ENCODE data around the gene BMPR1A.

The BMPR1A gene

DNA sequence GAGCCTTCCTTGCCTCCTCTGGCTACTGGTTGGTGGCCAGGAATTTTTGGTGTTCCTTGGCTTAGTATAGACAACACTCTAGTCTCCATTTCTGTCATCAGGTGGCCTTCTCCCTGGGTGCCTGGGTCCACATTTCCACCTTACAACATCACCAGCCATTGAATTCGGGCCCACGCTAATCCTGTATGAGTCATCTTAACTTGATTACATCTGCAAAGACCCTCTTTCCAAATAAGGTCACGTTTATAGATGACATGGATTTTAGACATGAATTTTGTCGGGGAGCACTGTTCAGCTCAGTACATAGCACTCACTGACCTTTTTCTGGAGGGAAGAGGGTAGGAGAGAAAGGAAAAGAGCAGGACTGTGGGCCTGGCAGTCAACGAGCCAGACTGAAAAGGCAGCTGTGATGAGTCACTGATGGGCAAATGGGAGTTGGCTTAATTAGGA, 161.6 kb downstream of the BMPR1A start (continued):
- TF ChIP-seq, protein P1, sequence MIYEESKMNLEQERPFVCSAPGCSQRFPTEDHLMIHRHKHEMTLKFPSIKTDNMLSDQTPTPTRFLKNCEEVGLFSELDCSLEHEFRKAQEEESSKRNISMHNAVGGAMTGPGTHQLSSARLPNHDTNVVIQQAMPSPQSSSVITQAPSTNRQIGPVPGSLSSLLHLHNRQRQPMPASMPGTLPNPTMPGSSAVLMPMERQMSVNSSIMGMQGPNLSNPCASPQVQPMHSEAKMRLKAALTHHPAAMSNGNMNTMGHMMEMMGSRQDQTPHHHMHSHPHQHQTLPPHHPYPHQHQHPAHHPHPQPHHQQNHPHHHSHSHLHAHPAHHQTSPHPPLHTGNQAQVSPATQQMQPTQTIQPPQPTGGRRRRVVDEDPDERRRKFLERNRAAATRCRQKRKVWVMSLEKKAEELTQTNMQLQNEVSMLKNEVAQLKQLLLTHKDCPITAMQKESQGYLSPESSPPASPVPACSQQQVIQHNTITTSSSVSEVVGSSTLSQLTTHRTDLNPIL (CRISPR knock-in tag; IDR thresholded peaks at IDR 0.05; ENCODE audit: low read depth) = no peak

DNA sequence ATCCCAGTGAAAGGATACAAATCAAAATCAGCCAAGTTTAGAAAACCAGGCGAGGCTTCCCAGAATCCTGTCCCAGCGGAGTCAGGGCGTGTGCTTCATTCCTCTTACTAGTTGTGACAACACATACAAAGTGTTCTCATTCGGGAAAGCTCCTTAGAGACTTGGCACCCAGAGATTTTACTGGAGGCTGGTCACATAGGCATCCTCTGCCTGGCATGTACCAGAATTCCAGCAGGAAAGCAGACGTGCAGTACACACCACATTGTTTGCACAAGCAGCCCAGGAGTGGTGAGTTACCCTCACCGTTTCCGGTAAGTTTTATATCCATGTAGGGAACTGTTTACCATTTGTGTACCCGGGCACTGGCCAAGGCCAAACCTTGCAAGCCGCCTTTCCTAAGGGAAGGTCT, 166.1 kb downstream of the BMPR1A start:
- TF ChIP-seq ZFP30 (CRISPR knock-in tag; IDR thresholded peaks at IDR 0.05) (no peak), ZNF565 (CRISPR knock-in tag; conservative IDR thresholded peaks at IDR 0.05; ENCODE audit: low read depth) (no peak), ZFP3 (CRISPR knock-in tag; IDR thresholded peaks at IDR 0.05) (no peak), BACH2 (CRISPR knock-in tag; IDR thresholded peaks at IDR 0.05; ENCODE audit: borderline replicate concordance) (no peak)
- no peak for ATAC-seq

DNA sequence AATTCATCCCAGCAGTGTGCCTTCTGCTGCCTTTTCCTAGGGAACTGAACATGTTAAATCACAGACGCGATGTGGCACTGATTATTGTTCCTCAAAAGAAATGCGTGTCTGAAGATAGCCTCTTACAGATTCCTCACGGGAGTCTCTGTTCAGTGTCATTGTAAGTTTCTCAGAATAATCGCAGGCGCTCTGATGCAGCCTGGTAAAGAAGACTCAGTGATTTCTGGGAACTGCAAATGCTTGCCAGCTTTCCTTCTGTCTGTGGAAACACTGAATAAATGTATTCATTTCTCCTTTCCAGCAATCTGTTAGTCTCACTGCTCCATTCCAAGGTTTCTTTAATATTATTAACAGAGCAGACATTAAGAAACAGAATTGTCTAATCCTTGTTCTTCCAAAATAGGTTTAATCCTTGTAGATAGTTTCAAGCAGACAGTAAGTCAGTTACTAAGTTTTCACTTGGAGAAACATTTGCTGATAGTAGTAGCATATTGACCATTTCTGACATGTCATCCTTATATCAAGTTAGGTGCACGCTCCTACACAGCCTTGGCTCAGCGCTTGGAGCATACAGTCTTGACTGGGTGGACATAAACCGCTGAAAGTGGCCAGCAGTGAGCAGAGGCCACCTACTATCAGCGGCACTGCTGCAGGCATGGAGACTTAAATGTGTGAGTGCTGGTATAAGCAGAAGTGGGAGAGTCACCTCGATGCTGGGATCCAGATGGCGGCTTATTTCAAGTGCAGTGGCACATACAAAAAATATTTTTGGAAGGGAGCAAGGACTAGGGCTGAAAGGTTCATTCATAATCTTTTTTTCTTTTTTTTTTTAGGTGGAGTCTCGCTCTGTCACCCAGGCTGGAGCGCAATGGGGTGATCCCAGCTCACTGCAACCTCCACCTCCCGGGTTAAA, 173.3 kb downstream of the BMPR1A start:
- TF ChIP-seq ZFP3 (CRISPR knock-in tag; IDR thresholded peaks at IDR 0.05) (no peak), ISL1 (CRISPR knock-in tag; IDR thresholded peaks at IDR 0.05) (no peak), SNAI2 (CRISPR knock-in tag; IDR thresholded peaks at IDR 0.05) (no peak), ZNF8 (CRISPR knock-in tag; IDR thresholded peaks at IDR 0.05) (no peak), GLIS3 (CRISPR knock-in tag; IDR thresholded peaks at IDR 0.05) (no peak), BACH2 (CRISPR knock-in tag; IDR thresholded peaks at IDR 0.05; ENCODE audit: borderline replicate concordance) (no peak), ESRRG (CRISPR knock-in tag; IDR thresholded peaks at IDR 0.05) (no peak), PPARA (CRISPR knock-in tag; IDR thresholded peaks at IDR 0.05; ENCODE audit: borderline replicate concordance) (no peak), OSR1 (CRISPR knock-in tag; IDR thresholded peaks at IDR 0.05) (no peak), RARB (CRISPR knock-in tag; IDR thresholded peaks at IDR 0.05) (no peak), ZNF565 (CRISPR knock-in tag; conservative IDR thresholded peaks at IDR 0.05; ENCODE audit: low read depth) (no peak)
- TF ChIP-seq, protein P1 (CRISPR knock-in tag; IDR thresholded peaks at IDR 0.05; ENCODE audit: low read depth) = no peak
- TF ChIP-seq, protein P2, sequence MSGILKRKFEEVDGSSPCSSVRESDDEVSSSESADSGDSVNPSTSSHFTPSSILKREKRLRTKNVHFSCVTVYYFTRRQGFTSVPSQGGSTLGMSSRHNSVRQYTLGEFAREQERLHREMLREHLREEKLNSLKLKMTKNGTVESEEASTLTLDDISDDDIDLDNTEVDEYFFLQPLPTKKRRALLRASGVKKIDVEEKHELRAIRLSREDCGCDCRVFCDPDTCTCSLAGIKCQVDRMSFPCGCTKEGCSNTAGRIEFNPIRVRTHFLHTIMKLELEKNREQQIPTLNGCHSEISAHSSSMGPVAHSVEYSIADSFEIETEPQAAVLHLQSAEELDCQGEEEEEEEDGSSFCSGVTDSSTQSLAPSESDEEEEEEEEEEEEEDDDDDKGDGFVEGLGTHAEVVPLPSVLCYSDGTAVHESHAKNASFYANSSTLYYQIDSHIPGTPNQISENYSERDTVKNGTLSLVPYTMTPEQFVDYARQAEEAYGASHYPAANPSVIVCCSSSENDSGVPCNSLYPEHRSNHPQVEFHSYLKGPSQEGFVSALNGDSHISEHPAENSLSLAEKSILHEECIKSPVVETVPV (CRISPR knock-in tag; IDR thresholded peaks at IDR 0.05) = no peak
- TF ChIP-seq, protein P3, sequence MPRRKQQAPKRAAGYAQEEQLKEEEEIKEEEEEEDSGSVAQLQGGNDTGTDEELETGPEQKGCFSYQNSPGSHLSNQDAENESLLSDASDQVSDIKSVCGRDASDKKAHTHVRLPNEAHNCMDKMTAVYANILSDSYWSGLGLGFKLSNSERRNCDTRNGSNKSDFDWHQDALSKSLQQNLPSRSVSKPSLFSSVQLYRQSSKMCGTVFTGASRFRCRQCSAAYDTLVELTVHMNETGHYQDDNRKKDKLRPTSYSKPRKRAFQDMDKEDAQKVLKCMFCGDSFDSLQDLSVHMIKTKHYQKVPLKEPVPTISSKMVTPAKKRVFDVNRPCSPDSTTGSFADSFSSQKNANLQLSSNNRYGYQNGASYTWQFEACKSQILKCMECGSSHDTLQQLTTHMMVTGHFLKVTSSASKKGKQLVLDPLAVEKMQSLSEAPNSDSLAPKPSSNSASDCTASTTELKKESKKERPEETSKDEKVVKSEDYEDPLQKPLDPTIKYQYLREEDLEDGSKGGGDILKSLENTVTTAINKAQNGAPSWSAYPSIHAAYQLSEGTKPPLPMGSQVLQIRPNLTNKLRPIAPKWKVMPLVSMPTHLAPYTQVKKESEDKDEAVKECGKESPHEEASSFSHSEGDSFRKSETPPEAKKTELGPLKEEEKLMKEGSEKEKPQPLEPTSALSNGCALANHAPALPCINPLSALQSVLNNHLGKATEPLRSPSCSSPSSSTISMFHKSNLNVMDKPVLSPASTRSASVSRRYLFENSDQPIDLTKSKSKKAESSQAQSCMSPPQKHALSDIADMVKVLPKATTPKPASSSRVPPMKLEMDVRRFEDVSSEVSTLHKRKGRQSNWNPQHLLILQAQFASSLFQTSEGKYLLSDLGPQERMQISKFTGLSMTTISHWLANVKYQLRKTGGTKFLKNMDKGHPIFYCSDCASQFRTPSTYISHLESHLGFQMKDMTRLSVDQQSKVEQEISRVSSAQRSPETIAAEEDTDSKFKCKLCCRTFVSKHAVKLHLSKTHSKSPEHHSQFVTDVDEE (CRISPR knock-in tag; IDR thresholded peaks at IDR 0.05) = no peak
- ATAC-seq = no peak

DNA sequence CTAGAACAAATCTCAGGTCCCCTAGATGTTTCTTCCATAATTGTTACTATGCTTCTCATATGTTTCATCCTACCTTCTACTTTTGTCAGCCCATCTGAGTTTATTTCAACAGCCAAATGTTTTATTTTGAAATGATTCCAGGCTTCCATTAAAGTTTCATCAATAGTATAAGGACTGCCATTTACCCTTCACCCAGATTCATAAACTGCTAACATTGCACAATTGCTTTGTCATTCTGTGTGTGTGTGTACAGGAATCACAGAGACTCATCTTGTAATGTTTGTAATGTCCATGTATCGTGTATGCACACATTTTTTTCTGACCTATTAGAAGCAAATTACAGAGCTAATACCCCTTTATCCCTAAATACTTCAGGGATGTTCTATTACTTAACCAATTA, 175.5 kb downstream of the BMPR1A start:
- TF ChIP-seq, protein P2 (CRISPR knock-in tag; IDR thresholded peaks at IDR 0.05) = no peak
- TF ChIP-seq ZFP3 (CRISPR knock-in tag; IDR thresholded peaks at IDR 0.05) (no peak), ZNF8 (CRISPR knock-in tag; IDR thresholded peaks at IDR 0.05) (no peak), RARB (CRISPR knock-in tag; IDR thresholded peaks at IDR 0.05) (no peak), PPARA (CRISPR knock-in tag; IDR thresholded peaks at IDR 0.05; ENCODE audit: borderline replicate concordance) (no peak), ESRRG (CRISPR knock-in tag; IDR thresholded peaks at IDR 0.05) (no peak), GLIS3 (CRISPR knock-in tag; IDR thresholded peaks at IDR 0.05) (no peak), SNAI2 (CRISPR knock-in tag; IDR thresholded peaks at IDR 0.05) (no peak)
- TF ChIP-seq, protein P4, sequence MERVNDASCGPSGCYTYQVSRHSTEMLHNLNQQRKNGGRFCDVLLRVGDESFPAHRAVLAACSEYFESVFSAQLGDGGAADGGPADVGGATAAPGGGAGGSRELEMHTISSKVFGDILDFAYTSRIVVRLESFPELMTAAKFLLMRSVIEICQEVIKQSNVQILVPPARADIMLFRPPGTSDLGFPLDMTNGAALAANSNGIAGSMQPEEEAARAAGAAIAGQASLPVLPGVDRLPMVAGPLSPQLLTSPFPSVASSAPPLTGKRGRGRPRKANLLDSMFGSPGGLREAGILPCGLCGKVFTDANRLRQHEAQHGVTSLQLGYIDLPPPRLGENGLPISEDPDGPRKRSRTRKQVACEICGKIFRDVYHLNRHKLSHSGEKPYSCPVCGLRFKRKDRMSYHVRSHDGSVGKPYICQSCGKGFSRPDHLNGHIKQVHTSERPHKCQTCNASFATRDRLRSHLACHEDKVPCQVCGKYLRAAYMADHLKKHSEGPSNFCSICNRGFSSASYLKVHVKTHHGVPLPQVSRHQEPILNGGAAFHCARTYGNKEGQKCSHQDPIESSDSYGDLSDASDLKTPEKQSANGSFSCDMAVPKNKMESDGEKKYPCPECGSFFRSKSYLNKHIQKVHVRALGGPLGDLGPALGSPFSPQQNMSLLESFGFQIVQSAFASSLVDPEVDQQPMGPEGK (CRISPR knock-in tag; IDR thresholded peaks at IDR 0.05; ENCODE audit: borderline replicate concordance) = no peak
- no peak for ATAC-seq

Data from SK-N-SH treated with all-trans-retinoic acid at 6 μM for 48 hours (cell line).